Epidermal melanocyte (primary cell): Measurements from ENCODE around the gene RFNG.

ENCODE experiments used
- DNase-seq: peaks from one replicate; pipeline ENCODE4 v3.0.0; 2011; ENCODE audit warnings: low spot score; ENCODE audit not compliant: insufficient read length

The RFNG gene

DNA sequence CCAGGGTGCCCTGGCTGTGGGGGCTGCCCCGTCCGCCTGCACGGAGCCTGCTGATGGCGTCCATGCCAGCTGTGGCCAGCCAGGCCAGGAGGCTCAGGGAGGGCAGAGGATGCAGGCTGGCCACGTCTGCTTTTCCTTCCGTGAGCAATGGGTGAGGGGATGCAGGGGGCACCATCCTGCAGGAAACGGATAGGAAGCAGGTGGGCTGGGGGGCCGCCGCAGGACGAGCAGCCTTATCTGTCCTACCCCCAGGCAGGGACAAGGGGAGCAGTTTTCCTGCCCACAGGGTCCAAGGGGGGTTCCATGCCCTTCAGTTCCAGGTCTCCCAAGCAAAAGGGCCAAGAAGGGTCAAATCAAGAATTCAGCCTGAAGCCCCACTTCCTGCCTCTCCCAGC lies 7.2 kb upstream of the RFNG start:
- DNase-seq, result no peak

DNA sequence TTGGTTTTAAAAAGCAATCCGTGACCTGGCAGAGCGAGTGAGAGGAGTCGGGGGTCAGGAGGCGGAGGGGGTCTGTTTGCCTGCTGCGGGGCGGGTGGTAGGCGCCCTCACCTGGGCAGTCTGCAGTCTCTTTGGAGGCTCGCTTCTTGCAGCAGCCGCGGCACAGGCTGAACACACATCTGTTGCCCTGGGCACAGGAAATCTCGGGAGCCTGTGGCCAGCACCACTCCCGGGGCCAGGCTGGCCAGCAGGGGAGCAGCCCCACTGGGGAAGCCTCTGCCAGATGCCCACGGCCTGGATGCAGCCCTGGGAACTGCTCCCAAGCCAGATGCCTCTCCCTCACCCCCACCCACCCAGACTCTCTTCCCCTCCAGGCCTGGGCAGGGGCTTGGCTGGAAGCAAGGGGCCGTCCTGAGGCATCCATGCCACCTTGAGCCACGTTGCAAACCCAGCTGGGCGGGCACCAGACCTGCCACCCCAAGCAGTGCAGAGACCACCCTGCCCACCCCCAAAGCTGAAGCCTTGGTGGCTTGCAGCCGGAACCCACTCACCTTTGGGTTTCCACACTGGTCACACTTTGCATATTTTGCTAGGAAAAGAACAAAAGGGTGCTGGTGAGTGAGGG lies 6.7 kb upstream of the RFNG start:
- DNase-seq, result no peak

DNA sequence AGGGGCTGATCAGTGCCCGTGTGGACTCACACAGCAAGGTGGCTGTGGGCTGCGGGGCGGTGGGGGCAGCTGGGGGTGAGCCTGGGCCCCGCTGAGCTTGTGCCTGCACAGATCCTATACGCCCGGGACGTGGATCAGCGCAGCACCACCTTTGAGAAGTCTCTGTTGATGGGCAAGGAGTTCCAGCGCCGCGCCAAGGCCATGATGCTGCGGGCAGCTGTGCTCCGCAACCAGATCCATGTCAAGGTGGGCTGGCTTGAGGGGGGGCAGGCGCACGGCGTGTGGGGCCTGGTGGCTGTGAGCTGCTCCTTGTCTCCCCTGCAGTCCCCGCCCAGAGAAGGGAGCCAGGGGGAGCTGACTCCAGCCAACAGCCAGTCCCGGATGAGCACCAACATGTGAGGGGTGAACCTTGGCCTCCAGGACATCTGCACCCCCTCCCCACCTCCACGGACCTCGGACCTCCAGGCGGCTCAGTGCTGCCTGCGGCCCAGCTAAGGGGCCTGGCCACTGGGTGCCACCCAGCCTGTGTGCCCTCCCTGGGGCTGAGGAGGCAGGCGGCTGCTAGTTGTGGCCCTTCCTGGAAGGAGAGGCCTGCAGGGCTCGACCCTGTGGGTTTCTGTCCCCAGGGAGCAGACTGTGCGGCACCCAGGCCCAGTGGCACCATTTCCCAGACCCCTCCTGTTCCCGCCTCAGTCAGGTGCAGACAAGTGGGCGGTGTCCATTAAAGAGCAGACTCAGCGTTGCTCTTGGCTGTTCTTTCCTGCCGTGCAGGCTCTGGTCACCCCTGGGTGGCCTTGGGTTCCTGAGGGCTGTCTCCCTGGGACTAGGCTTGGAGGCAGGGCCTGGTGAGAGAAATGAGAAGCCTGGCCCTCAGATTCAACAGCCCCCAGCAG lies 5.4 kb upstream of the RFNG start:
- DNase-seq, result no peak

DNA sequence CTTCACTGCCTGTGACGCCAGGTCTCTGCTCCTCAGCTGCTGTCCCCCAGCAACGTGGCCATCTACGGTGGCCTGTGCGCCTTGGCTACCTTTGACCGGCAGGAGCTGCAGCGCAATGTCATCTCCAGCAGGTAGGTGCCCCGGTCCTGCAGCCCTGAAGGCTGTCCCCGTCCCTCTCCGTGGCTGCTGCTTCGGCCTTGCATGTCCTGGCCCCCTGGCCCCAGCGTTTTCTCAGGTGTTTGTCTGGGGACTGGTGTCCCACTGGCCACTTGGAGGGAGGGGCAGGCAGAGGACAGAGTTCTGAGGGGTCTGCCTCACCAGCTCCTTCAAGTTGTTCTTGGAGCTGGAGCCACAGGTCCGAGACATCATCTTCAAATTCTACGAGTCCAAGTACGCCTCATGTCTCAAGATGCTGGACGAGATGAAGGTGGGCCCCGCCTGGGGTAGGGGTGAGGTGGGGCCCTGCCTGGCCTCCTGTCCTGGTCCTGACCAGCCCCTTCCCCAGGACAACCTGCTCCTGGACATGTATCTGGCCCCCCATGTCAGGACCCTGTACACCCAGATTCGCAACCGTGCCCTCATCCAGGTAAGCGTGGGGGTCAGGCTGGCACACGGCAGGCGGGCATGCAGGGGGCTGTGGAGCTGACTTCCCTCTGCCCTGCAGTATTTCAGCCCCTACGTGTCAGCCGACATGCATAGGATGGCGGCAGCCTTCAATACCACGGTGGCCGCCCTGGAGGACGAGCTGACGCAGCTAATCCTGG lies 4.5 kb upstream of the RFNG start:
- DNase-seq, result no peak

DNA sequence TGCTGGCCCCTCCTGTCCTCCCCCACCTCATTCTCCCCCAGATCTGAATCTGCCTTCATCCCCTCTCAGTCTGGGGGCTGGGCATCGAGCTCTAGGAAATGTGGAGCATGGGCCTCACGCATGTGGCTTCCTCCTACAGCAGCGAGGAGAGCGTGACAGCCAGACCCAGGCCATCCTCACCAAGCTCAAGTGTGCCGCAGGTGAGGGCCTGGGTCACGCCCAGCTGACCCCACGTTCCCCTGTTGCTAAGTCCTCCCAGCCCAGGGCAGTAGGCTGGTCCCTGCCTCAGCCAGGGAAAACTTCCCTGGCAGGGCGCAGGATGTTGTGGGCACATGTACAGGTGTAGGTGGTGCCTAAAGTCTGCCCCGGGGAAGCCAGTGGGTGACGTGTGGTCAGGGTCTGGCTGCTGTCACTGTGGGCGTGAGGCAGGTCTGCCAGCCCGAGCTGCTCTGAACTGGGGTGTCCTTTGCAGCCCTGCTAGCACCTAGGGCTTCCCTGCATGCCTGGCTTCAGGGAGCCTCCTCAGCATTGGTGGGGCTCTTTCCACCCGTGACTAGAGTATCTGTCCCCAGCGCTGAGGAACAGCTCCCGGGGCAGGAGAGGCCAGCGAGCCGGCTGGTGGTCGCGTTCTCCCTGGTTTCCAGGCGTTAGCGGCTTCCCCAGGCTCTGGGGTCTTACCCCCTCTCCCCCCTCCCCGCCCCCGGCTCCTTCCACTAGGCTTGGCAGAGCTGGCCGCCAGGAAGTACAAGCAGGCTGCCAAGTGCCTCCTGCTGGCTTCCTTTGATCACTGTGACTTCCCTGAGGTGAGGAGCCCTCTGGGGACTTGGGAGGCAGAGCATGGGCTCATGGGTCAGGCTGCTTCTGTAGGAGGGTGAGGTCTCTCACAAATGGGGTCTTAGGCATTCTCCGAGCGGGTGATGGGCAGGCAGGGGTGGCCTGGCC lies 3.7 kb upstream of the RFNG start:
- no peak for DNase-seq

DNA sequence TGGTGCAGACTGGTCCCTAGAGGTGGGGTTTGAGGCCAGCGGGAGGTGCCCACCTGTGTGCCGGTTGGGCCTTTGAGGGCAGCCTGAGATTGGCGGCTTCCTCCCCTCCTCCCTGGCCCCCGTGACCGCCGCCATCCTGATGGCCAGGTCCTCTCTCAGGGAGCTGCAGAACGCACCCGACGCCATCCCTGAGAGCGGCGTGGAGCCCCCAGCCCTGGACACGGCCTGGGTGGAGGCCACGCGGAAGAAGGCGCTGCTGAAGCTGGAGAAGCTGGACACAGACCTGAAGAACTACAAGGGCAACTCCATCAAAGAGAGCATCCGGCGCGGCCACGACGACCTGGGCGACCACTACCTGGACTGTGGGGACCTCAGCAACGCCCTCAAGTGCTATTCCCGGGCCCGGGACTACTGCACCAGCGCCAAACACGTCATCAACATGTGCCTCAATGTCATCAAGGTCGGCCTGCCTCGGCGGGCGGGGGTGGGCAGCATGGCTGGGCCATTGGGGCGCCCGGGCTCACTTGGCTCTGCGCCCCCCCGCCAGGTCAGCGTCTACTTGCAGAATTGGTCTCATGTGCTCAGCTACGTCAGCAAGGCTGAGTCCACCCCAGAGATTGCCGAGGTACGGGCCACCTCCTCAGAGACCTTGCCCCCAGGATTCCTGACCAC lies 2.9 kb upstream of the RFNG start:
- DNase-seq, result no peak

DNA sequence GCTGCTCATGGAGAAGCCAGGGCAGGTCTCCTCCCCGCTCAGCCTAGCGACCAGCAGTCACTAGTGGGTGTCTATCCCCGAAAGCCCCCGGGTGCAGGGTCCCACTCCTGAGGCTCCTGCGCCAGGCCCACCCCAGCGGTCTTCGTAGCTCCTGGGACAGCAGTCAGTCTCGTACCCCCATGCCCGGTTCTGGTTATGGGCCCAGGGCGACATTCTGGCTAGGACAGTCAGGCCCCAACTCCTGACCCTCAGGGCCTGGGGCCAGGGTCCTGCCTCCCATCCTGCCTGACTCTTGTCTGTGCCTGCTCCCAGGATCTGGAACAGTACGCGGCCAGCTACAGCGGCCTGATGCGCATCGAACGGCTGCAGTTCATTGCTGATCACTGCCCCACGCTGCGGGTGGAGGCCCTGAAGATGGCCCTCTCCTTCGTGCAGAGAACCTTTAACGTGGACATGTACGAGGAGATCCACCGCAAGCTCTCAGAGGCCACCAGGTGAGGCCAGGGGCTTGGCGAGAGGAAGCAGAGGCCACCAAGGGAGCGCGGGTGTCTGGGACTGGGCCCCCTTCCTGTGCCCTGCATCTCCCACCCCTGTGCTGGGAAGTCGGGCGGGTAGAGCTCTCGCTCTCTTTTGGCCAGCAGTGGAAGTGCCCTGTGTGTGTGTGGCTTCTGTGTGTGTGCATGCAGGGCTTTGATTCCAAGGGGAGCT lies 2.1 kb upstream of the RFNG start:
- DNase-seq, result no peak

DNA sequence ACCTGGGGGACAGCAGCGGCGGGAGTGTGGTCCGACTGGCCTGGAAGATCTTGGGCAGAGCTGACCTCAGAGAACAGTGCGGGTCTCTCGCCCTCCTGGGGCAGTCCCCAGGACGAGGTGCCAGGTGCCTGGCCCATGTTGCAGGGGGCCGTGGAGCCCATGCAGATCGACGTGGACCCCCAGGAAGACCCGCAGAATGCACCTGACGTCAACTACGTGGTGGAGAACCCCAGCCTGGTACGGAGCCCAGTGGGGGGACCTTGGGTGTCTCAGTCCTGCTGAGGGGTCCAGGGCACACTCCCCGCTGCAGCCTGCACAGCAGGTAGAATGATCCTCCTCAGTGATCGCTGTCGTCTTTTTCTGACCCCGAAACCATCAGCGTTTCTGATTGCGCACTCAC lies 1.5 kb upstream of the RFNG start:
- DNase-seq, result no peak

DNA sequence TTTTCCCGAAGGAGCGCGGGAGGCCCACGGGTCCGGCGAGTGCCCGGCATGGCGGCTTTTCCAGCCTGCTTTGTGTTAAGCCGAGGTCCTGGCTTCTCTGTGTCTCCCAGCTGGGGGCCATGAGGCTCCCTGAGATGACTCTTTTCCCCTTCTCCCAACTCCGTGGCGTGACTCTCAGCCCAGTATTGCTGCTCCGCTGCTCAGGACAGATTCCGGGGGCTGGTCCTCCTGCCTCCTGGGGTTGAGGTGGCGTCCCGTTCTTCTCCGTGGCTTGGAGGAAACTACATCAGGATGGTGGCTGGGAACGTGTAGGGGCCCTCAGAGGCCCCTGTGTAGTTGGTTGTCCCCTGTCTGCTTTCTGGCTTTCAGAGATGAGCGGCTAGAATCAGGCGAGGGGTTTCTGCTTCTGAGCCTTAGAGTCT lies 1.0 kb upstream of the RFNG start:
- no peak for DNase-seq

DNA sequence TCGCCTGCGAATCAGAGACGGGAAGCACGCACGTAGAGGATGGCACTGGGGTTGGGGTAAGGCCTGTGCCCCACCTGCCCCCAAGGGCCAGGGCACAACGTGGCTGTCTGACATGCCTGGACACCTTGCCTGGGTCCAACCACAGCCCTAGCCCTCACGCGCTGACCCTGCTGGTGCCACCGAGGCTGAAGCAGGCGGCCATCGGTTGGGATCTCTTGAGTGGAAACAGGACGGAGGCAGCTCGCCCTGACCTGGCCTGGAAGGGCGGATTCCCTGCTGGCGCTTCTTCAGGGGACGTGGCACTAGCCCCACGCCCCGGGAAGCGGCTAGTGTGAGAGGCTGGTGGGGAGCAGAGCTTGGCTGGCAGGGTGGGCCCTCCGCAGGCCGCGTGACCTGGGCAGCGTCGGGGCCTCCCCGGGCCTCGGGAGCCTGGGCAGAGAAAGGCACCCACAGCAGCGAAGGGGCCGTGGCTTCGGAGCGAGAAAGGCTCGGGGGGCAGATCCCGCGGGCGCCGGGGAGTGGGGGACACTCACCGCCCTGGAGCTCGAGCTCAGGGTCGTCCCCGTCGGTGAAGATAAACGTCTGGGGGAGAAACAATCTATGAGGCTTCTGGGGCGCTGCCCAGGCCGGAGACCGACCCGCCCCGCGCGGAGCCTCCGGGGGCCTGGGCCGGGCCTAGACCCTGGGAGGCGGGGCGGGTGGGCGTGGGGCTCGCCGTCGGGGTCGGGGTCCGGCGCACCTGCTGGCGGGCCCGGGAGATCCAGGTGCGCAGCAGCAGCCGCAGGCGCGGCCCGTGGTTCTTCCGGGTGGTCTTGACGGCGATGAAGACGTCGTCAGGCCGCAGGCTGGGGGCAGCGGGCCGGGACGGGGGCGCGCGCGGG lies 610 bp downstream of the RFNG start:
- no peak for DNase-seq

DNA sequence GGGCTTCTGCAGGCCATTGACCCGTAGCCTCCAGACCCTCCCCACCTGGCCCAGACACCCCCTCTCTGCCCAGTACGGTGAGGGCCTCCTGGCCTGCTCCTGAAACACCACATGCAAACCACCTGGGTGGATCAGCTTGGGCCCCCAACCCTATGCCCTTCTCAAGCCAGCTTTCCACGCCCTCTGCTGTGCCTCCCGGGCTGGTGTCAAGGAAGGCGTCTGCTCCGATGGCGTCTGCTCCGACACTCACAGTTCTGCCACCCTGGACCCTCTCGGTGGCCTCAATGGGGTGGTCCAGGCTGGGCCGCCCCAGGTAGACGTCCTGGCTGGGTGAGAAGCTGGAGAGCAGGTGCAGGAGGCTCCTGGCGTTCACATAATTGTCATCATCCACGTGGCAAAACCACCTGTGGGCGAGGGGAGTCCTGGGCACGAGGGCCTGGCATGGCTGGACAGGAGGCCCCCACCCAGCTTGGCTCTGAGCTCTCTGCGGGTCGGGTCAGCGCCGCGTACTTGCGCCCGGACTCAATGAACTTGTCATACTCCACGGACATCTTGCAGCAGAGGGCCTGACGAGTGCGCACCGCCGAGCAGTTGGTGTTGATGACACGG lies 1.4 kb downstream of the RFNG start:
- no peak for DNase-seq

DNA sequence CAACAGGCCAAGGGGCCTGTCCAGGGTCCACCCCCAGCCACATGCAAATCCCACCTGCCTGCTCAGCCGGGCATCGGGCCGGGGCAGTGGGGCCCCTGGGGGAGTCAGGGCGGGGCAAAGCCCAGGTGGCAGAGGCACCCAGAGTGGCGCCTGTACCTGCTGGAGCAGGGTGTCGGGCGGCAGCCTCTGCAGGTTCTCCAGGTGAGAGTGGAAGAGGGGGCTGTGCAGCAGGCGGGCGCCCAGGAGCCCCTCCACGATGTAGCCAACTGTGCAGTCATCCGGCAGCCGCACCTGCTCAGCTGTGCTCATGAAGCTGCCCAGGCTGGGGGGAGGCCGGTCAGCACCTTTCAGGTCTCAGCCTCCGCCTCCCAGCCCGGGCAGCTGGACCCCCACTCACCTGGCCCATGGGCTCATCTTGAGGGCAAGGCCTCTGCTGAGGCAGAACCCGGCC lies 2.1 kb downstream of the RFNG start:
- DNase-seq, result no peak

DNA sequence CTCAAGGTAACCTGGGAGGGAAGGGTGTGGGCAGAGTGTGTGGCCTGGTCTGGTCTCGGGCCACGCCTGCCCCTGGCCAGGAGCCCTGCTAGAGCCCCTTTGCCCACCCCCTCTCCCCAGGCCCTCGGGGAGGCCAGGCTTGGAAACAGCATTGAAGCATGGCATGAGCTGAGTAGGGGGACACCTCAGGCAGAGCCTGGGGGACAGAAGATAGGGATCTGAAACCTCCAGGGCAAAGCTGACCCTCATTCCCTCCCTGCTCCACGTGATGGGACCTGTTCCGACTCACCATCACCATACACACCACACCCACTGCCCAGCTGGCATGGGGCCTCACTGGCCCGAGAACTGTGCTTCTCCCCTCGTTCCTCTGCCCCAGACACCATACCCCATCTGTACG lies 2.5 kb downstream of the RFNG start:
- DNase-seq, result no peak

DNA sequence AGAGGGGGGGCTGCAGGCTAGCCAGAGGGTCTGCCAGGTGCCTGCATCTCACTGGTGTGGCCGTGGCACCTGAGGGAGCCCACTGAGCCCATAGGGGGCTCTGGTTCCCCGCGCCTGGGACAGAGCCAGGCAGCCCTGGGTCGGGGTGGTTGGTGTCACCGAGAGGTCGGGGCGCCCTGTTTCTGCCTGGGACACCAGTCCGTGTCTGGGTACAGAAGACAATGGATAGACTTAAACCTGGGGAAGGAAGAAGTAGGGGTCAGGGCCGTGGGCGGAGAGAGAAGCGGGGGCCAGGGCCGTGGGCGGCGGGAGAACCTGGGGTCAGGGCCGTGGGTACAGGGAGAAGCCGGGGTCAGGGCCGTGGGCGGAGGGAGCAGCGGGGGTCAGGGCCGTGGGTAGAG lies 3.0 kb downstream of the RFNG start:
- no peak for DNase-seq

DNA sequence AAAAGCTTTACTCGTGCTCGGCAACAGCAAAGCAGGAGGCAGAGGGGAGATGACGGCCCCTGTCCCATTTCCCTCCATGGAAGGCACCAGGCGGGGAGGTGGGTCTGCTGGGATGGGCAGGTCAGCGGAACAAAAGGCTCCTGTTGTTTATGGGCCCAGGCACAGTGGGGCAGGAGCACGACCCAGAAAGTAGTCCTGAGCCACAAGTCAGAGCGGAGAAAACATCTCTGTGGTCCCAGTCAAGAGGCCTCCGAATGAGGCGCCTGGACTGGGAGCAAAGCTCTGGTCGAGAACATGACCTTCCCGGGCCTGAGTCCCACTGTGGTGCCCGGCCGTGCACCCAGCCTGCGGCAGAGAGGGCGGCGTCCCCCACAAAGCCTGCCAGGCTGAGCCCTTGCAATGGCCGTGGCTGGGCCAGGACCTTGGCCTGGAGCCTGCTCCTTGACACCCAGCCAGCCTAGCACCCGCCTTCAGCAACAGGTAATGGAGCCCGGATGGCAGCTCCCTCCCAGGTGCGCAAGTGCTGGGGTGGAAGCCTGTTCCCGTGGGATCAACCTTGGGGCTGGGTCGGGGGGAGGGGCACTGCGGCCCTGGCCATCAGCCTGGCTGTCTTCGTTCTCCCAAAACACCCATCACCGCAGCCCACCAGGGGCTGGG lies 3.6 kb downstream of the RFNG start:
- DNase-seq, result no peak

DNA sequence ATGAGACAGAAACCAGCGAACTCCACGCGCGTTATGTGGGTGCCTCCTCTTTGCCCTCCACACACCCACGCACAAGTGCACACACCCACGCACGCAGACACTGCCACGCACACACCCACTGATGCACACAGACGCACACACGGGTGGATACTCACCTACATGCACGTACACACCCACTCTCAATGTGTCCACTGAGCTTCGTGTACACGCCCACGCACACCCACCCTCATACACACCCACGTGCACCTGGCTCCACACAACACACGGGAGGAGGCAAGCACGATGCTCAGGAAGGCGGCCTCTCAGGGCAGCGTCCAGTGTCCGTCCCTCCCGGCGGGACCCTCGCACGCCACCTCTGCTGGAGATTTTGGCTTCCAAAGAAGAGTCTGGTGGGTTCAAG lies 4.2 kb downstream of the RFNG start:
- no peak for DNase-seq

DNA sequence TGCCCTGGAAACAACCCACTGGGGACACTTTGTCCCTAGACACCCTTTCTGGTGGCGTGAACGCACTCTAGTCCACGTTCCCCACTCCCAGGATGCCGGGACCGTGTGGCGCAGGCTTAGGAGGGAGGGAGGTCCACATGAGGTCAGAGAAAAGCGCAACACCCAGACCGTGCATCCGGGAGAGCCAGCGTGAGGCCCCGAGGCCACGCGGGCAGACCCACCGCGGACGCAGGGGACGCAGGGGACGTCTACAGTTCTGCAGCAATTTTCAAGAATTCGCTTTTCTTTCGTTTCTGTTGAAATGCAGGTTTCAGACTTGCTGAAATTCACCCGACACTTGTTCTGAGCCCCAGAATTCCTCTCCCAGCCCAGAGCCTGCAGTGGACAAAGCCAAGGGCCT lies 4.7 kb downstream of the RFNG start:
- DNase-seq, result no peak

DNA sequence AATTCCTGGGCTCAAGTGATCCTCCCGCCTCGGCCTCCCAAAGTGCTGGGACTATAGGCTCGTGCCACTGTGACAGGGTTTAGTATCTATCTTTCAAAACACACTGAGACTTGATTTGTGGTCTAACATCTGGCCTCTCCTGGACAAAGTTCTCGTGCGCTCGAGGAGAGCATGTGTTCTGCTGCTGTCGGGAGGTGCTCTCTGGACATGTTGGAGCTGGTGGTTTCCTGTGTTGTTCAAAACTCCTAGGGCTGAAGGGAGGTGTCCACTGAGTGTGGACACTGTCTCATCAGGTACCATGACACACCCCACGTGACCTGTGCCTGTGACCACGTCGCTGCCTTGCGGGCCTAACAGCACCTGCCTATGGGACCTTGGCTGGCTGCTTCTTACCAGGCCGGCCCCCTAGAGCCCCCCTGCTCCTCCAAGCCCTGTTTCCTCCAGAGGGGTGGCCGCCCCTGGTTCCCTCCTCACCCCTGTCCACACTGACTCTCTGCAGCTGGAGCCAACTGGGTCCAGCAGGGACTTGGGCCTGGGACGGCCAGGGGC lies 5.6 kb downstream of the RFNG start:
- no peak for DNase-seq
